ENCODE data around the gene LSM4. TPM values are rescaled to one million over a fixed set of nuclear protein-coding genes. Genes with fewer than 3 reads are reported as not detected.
A peak's percentile ranks its signal among the peaks of the same experiment; 100 is the strongest.

LSM4 gene
- total RNA-seq, 1 donor, result 125 TPM

DNA sequence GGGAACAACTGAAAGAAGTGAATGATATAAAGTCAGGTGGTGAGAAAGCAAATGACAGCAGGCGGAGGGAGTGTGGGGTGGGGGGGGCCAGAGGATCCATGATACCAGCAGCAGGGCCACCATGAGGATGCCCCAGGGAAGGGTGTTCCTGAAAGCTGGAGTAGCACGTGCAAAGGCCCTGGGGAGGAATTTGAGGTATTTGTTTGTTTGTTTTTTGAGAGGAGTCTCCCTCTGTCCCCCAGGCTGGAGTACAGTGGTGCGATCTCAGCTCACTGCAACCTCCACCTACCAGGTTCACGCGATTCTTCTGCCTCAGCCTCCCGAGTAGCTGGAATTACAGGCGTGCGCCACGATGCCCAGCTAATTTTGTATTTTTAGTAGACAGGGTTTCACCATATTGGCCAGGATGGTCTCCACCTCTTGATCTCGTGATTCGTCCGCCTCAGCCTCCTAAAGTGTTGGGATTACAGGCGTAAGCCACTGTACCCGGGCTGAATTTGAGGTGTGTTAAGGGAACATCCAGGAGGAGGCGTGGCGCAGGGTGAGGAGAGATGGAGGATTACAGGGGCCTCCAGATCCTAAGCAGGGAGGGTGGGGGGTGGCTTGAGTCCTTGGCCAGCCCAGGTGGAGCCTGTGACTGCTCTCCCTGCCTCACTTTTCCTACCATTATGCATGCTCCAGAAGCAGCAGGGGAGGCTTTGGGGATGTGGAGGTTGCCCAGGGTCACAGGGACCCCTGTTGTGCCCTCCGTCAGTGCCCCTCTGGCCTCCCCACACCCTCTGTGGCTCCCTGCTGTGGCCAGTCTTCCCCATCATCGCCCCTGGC, 29.0 kb downstream of the LSM4 start:
- DNase-seq (ENCODE audit: low read depth in 2 of 3, low spot score in 2 of 3), result no peak

DNA sequence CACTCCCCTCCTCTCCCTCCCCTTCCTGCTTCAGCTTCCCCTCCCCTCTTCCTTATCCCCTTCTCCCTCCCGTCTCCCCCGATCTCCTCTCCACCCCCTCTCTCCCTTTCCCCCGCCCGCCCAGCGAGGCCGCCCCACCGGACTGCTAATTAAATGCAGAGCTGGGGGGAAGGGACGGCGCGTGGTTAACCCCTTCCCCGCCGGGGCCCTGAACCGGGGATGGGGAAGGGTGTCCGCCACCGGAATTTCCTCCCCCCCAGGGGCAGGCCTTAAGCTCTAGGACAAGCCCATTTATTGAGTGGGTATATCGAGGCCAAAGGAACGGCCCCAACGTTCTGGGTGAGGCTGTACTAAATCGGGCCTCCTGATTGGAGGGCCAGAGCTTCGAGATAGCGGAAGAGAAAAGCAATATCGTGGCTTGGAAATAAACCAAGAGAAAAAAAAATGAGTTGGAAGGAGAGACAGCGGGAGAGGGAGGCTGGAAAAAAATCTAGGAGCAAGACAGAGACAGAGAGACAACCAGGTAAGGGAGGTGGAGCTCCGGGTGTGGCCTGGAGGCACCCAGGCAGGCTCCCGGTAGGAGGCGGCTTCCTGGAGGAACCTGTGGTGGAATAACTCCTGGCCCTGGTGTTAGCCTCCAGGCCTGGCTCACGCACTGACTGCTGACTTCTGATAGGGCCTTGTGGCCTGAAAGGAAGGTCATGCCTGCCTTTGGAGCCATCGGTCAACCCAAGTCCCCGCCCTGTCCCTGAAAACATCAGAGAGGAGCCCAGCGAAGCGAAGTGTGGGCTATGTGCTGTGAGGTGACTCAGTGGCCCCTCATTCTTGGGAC, 29.9 kb downstream of the LSM4 start:
- DNase-seq (ENCODE audit: low read depth in 2 of 3, low spot score in 2 of 3), result peak in 2 of 3 donors; percentile 48 to 55

DNA sequence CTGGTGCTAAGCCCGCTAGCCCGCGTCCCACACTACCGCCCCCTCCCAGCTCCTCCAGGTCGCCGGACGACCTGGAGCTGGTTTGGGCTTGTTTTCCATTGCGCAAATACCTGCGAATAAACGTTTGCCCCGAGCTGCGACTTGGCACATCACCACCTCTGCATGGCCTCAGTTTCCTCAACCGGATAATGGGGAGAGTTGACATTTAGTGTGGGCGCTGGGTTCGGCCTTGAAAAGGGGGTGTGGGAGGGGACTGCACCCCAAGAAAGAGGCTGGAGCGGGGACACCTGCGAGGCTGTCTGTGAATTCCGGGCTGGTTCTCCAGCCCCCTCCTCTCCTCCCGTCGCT, 30.4 kb downstream of the LSM4 start:
- peak in 2 of 3 donors; percentile 25 to 34 for DNase-seq (ENCODE audit: low read depth in 2 of 3, low spot score in 2 of 3)

DNA sequence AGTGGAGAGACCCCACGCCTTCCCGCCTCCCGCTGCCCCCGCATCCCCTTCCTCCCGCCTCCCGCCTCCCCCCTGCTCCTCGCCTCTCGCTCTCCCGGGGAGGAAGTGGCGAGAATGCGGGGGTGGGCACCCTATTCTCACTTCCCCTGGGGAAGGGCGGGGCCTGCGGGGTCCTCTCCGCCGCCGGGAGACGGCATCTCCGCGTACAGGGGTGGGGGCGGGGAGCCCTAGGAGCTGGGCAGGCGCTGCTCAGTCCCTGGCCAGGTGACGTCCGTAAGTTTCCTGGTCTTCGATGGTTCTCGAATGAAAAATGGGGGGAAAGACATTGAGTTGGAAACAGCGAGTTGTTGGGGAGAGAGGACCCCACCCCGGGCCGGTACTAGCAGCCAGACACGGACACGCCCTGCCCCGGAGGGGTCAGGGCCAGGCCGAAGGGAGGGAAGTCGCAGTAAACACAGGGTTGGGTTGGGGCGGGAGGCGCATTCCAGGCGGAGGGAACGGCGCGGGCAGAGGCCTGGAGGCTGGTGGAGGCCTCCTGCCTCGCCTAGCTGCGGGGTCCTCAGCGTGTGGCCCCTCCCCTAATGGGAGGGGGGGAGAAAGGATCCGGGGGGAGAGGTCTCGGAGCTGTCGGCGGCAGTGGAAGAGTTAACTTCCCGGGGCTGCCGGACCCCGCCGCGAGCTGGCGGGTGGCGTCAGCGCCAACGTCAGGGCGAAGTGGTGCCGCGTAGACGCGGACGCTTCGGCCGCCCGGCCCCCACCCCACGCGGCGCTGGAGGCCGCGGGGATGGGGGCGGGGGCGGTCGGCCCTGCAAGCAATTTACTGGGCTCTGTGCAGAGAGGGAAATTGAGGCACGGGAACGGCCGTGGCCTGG, 31.1 kb downstream of the LSM4 start:
- peak; percentile 50 to 93 (median 91) for DNase-seq (ENCODE audit: low read depth in 2 of 3, low spot score in 2 of 3)

DNA sequence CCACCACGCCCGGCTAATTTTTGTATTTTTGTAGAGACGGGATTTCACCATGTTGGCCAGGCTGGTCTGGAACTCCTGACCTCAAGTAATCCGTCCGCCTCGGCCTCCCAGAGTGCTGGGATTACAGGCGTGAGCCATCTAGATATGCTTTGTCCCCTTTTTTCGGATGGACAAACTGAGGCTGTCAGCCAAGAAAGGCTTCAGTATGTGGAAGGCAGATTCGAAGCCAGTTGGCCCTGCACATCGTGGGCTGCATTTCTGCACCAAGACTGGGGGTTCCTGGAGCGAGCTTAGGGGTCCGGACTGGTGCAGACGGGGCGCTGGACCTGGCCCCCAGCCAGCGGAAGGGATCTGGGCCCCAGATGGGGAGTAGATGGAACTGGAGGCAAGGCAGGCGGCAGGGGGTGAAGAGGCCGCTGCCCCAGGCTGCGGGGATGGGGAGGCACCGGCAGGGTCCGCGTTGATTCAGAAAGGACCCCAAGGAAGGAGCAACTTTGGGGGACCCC, 31.8 kb downstream of the LSM4 start:
- DNase-seq (ENCODE audit: low read depth in 2 of 3, low spot score in 2 of 3), result peak in 1 of 3 donors; percentile 46

DNA sequence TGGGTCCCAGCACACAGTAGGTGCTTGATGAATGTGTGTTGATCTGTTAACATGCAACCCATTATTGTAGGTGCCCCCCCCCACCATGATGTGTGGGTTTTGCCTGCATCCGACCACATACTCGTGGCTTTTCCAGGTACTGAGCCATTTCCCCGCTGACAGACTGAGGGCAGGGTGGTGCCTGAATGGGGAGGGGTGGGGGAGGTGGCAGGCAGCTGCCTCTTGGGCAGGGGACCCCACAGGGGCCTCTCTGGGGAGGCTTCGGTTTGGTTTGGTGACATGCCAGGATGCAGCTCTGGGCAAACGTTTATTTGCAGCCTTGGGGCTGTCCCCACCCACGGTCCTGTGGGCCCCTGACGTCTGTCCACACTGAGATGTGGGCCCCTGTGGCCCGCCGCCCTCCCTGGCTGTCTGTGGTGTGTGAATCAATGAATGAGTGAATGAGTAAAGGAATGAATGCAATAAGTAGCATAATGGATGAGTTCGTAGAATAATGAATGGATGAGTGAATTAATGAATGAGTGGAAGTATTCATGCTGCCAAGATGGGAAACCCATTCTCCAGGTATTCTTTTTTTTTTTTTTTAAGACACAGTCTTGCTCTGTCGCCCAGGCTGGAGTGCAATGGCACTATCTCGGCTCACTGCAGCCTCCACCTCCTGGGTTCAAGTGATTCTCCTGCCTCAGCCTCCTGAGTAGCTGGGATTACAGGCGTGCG, 32.4 kb downstream of the LSM4 start:
- peak; percentile 62 to 84 (median 74) for DNase-seq (ENCODE audit: low read depth in 2 of 3, low spot score in 2 of 3)

DNA sequence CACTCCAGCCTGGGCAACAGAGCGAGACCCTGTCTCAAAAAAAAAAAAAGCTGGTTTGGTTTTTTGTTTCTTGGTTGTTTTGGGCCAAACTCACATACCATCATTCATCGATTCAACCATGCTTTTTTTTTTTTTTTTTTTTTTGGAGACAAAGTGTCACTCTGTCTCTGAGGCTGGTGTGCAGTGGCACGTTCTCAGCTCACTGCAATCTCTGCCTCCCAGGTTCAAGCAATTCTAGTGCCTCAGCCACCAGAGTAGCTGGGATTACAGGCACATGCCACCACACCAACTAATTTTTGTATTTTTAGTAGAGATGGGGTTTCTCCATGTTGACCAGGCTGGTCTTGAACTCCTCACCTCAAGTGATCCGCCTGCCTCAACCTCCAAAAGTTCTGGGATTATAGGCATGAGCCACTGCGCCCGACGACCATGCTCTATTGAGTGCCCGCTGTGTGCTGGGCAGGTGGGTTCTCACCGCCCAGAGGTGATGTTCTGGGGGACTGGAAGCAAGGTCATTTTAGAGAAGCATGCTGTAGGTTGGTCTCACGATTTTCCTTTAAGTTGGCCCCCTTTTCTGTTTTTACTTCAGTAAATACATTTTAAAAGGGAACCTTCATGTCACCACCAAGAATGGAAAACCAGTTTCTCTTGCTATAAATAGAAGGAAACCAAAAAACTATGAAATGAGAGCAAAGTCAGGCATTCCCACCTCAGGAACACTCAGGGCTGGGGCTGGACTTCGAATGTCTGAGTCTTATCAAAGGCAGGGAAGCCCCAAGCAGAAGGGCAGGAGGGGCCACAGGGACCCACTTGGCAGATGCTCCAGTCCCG, 33.2 kb downstream of the LSM4 start:
- DNase-seq (ENCODE audit: low read depth in 2 of 3, low spot score in 2 of 3), result peak in 1 of 3 donors; percentile 35

DNA sequence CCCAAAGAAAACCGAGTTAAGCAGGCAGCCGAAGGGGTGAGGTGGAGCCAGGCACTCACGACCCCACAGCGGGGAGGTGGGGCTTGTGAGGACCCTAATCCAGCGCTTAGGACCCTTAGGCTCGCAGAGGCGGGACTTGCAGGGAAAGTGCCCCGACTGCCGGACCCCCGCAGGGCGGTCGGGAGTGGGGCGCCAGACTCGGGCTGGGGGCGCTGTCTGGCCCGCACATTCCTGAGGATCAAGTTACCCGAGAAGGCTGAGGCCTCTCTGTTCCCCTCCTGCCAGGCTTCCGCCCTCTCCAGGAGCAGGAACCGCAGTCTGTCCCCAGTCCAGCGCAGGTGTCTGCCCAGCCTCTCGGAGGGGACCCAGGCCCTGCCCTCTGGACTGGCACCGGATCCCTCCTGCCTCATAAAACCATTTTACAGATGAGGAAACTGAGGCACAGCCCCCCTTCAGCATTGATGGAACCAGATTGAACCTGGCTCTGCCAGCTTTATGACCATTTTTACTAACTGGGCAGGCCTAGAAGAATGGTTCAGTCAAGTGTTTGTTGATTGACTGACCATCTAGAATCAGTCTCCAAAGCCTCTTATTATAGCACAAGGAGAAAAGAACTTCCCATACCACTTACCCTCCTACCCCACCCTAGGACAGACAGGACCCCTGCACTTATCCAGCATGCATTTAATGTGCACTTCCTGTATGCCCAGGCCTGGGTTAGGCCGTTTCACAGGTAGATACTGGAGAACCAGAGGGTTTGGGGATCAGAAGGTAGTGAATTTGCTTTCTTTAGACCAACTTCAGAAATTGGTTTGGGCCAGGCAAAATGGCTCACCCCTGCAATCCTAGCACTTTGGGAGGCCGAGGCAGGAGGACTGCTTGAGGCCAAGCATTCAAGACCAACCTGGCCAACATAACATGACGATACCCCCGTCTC, 34.8 kb downstream of the LSM4 start:
- DNase-seq (ENCODE audit: low read depth in 2 of 3, low spot score in 2 of 3), result no peak

DNA sequence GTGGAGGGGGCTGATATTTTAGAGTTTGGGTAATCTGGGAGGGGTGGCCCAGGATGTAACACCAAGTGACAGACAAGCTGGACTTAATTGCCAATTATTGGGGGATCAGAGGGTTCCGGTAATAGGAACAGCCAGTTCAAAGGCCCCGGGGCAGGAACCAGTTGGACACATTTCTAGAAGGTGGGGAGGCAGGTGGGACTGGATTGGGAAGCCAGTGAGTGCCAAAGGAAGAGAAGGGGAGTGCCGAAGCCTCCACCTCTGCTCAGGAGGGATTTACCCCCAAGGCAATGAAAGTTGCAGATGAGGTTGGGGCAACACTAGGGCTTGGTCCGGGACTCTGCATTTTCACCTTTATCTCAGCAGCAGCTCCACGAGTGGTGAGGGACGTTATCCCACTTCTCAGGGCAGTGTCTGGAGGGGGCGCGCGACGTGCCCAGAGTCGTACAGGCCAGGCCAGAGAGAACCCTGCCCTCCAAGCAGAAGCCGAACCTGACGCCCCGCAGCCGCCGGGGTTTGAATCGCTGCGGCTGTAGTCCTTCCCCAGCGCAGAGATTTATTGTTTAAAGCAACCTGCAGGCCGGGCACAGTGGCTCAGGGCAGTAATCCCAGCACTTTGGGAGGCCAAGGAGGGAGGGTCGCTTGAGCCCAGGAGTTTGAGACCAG, 35.8 kb downstream of the LSM4 start:
- DNase-seq (ENCODE audit: low read depth in 2 of 3, low spot score in 2 of 3), result no peak

DNA sequence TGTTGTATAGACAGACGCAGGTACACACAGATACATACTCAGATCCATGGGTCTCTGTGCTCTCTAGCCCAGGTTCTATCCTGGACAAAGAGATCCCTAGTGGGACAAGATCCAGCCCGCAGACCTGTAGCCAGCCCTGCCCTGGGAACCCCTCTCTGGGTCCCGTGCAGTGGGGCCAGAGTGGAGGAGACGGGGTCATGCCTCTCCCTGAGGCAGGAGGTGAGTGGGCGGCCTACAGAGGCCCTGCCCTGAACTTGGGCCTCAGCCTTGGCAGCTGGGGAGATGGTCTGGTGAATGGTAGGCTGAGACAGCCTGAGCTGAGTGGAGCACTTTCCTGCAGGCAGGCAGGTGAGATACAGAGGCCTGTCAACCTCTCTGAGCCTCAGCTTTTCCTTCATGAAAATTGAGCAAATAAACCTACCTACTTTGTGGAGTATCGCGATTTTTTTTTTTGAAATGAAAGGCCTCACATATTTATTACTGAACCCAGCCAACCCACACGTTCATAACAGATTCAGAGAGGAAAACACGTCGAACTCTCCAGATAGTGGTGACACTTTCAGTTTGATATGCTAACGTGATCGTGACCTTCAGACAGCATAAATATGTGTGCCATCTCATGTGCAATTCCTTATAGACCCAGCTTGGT, 38.0 kb downstream of the LSM4 start:
- no peak for DNase-seq (ENCODE audit: low read depth in 2 of 3, low spot score in 2 of 3)

DNA sequence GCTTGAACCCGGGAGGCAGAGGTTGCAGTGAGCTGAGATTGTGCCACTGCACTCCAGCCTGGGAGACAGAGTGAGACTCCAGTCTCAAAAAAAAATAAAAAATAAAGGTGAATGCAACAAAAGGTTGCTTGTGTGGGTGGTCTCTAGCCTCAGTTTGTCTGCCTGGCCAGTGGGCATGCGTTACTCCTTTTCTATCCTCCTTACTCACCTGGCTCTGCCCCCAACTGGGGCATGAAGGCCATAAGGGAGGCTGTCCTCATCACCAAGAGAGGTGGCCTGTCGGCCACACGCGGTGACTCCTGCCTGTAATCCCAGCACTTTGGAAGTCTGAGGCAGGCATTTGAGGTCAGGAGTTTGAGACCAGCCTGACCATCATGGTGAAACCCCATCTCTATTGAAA, 39.5 kb downstream of the LSM4 start:
- no peak for DNase-seq (ENCODE audit: low read depth in 2 of 3, low spot score in 2 of 3)

DNA sequence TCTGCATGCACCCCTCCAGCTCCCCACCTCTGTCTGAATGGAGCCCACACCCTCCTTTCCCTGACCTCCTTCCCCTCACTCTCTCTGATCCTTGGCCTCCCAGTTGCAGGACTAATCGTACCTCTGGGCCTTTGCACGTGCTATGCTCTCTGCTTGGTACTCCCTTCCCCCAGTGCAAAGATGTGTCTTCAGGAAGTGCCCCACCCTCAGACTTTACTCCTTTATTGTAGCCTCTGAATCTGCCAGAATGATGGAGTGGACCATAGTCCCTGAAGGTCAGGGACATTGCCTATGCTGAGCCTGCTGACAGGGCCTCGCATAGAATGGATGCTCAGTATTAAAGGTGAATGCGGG, 40.1 kb downstream of the LSM4 start:
- no peak for DNase-seq (ENCODE audit: low read depth in 2 of 3, low spot score in 2 of 3)

DNA sequence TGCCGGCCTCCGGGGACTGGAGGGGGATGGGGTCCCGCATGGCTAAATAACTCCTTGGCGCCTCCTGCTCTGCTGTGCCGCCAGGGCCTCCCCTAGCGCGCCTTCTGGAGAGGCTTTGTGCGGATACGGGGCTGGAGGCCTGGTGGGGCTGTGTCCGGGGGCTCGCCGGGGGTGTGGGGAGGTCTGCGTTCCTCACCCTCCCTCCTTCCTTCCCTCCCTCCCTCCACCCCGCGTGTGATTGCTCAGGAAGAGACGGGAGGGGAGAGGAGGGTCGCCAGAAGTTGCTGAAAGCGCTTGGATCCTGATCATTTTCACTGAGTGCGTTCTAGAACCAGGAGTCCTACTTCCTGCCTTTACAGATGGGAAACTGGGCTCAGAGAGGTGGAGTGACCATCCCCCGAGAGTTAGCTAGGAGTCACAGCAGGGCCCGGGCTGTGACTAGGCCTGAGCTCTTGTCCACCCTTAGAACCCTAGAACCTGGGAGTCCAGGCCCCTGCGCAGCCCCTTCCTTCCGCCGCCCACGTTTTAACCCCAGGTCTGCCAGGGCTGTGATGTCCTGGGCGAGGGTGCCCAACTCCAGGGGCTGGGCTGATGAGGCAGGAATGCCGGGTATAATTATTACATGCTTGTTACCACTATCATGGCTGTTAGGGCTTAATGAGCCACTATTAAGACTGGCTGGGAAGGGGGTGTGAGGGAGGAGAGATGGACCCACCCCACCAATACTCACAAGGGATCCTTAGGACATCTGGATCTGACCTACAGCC, 40.7 kb downstream of the LSM4 start:
- DNase-seq (ENCODE audit: low read depth in 2 of 3, low spot score in 2 of 3), result no peak

DNA sequence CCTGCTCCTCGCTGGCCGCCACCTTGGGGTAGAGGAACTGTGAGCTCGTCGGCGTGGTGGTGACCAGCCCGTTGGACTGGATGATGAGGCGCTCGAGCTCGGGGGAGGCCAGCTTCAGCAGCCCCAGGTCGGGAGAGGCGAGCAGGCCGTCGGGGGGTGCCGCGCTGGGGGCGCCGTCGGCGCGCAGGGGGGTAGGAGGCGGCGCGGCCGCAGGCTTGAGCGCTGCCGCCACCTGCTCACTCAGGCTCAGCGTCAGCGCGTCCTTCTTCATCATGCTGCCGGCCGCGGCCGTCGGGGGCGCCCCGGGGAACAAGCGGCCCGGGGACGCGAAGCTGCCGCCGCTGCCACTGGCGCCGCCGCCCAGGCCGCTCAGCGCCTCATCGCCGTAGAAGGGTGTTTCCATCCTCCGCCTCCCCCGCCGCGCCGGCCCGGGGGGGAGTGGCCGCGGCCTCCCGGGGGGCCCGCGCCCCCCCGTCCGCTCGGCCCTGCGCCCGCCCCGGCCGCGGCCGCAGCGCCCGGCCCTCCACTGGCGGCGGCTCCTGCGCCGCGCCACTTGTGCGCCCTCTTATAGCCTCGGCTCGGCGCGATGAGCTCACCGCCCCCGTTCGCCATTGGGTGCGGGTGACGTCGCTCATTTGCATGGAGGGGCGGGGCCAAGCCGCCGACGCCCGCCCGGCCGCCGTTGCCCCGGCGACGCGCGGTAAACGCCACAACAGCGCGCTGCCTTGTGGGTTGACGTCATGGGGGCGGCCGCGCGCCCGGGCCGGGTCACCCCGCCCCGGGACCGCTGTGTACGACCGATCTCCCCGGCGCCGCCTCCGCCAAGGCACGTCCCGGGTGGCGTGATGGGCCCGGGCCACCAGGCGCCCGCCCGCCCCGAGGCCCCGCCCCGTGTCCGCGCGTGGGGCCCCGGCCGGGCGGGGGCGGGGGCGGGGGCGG, 41.5 kb downstream of the LSM4 start, which contains the start of gene JUND:
JUND (minus strand) TSS at position 541 of the 939 bp plus-strand sequence; CDS start at position 403, 138 bp downstream.
- peak; percentile 98 to 100 (median 99) for DNase-seq (ENCODE audit: low read depth in 2 of 3, low spot score in 2 of 3)
